DND-41 (cell line): ENCODE results near the gene TPD52L2.

Experiments used
- EZH2 ChIP-seq: IDR thresholded peaks from 3 replicates; pipeline ENCODE4 v1.6.1; 2012; ENCODE audit warnings: borderline replicate concordance, low read depth, mild to moderate bottlenecking, moderate library complexity, low read length, inconsistent platforms; ENCODE audit not compliant: severe bottlenecking
- TF ChIP-seq, protein P1 (sequence below): IDR thresholded peaks from 2 replicates; pipeline ENCODE4 v1.5.1; 2012; ENCODE audit warnings: borderline replicate concordance, low read length, moderate library complexity, mild to moderate bottlenecking; ENCODE audit not compliant: poor library complexity, severe bottlenecking; ENCODE audit errors: extremely low read depth

GRCh38 chr20:63831993-63832686 is 32.9 kb upstream of the TPD52L2 start:
- TF ChIP-seq, protein P1, sequence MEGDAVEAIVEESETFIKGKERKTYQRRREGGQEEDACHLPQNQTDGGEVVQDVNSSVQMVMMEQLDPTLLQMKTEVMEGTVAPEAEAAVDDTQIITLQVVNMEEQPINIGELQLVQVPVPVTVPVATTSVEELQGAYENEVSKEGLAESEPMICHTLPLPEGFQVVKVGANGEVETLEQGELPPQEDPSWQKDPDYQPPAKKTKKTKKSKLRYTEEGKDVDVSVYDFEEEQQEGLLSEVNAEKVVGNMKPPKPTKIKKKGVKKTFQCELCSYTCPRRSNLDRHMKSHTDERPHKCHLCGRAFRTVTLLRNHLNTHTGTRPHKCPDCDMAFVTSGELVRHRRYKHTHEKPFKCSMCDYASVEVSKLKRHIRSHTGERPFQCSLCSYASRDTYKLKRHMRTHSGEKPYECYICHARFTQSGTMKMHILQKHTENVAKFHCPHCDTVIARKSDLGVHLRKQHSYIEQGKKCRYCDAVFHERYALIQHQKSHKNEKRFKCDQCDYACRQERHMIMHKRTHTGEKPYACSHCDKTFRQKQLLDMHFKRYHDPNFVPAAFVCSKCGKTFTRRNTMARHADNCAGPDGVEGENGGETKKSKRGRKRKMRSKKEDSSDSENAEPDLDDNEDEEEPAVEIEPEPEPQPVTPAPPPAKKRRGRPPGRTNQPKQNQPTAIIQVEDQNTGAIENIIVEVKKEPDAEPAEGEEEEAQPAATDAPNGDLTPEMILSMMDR = no peak
- no peak for TF ChIP-seq EZH2
